ENCODE results near the gene ZFYVE28.
A peak's percentile ranks its signal among the peaks of the same experiment; 100 is the strongest.

Gene ZFYVE28

GRCh38 chr4:2256156-2256731, 162.2 kb downstream of the ZFYVE28 start:
- Histone ChIP-seq H3K27me3 (no peaks in the 10 kb centered on the region), H3K36me3 (peaks cover 23 to 45% (median 42%) of the 10 kb centered on the region in 3 donors), H3K27ac (peak overlapping the region; percentile 95 to 96), H3K4me1 (peaks cover 3 to 74% (median 66%) of the 10 kb centered on the region in 4 donors), H3K9me3 (no peaks in the 10 kb centered on the region), H3K4me3 (peak overlapping the region; percentile 18 to 43)
- no peak for TF ChIP-seq CTCF (IDR thresholded peaks at IDR 0.05)
- DNase-seq: peak; percentile 50 to 85
- intact Hi-C loops (cut with DNase I; ENCODE audit: low total_unique reads): no loop called here

- TF ChIP-seq CTCF (IDR thresholded peaks at IDR 0.05): no peak
- intact Hi-C loops (cut with DNase I; ENCODE audit: low total_unique reads): no loop called here
- peaks cover 3 to 71% (median 63%) of the 10 kb centered on the region in 4 donors for H3K4me1 ChIP-seq
- H3K27ac ChIP-seq: peak overlapping the region; percentile 95 to 96
- H3K4me3 ChIP-seq: peak overlapping the region; percentile 18 to 43
- H3K27me3 ChIP-seq: no peaks in the 10 kb centered on the region
- DNase-seq: peak; percentile 33 to 79
- no peaks in the 10 kb centered on the region for H3K9me3 ChIP-seq
- peaks cover 29 to 51% (median 48%) of the 10 kb centered on the region in 3 donors for H3K36me3 ChIP-seq
Measured at GRCh38 chr4:2255501-2256155, 162.8 kb downstream of the ZFYVE28 start.

- H3K9me3 ChIP-seq: no peaks in the 10 kb centered on the region
- peaks cover 37 to 58% (median 55%) of the 10 kb centered on the region in 3 donors for H3K36me3 ChIP-seq
- DNase-seq: peak; percentile 19 to 62
- no peak for TF ChIP-seq CTCF (IDR thresholded peaks at IDR 0.05)
- H3K4me1 ChIP-seq: peaks cover 3 to 63% (median 55%) of the 10 kb centered on the region in 4 donors
- peak overlapping the region in 1 of 2 donors; percentile 43 for H3K4me3 ChIP-seq
- intact Hi-C loops (cut with DNase I; ENCODE audit: low total_unique reads): no loop called here
- H3K27ac ChIP-seq: peak overlapping the region; percentile 95 to 96
- no peaks in the 10 kb centered on the region for H3K27me3 ChIP-seq
Measured at GRCh38 chr4:2254665-2255500, 163.6 kb downstream of the ZFYVE28 start.

GRCh38 chr4:2253160-2254084, 165.0 kb downstream of the ZFYVE28 start:
- no peaks in the 10 kb centered on the region for H3K9me3 ChIP-seq
- H3K4me3 ChIP-seq: no peak overlapping the region
- TF ChIP-seq CTCF (IDR thresholded peaks at IDR 0.05): no peak
- intact Hi-C loops (cut with DNase I; ENCODE audit: low total_unique reads): no loop called here
- H3K27ac ChIP-seq: peak overlapping the region in 1 of 2 donors; percentile 31
- DNase-seq: peak in 1 of 2 donors; percentile 15
- H3K27me3 ChIP-seq: no peaks in the 10 kb centered on the region
- peaks cover 0 to 49% (median 41%) of the 10 kb centered on the region in 4 donors for H3K4me1 ChIP-seq
- H3K36me3 ChIP-seq: peaks cover 49 to 70% (median 68%) of the 10 kb centered on the region in 3 donors

All from tibial artery (tissue), 4 donors.